SK-N-SH (cell line): Measurements from ENCODE around the gene OSBPL6.

Experiments used
- TCF12 ChIP-seq: IDR thresholded peaks from 2 replicates; pipeline ENCODE4 v1.4.0; 2012
- TF ChIP-seq, protein P1 (sequence below): fragments of 200-600 bp; sonication (generic); IDR thresholded peaks from 2 replicates; pipeline ENCODE4 v1.6.1; 2017; ENCODE audit warnings: antibody characterized with exemption, mild to moderate bottlenecking, moderate library complexity

DNA sequence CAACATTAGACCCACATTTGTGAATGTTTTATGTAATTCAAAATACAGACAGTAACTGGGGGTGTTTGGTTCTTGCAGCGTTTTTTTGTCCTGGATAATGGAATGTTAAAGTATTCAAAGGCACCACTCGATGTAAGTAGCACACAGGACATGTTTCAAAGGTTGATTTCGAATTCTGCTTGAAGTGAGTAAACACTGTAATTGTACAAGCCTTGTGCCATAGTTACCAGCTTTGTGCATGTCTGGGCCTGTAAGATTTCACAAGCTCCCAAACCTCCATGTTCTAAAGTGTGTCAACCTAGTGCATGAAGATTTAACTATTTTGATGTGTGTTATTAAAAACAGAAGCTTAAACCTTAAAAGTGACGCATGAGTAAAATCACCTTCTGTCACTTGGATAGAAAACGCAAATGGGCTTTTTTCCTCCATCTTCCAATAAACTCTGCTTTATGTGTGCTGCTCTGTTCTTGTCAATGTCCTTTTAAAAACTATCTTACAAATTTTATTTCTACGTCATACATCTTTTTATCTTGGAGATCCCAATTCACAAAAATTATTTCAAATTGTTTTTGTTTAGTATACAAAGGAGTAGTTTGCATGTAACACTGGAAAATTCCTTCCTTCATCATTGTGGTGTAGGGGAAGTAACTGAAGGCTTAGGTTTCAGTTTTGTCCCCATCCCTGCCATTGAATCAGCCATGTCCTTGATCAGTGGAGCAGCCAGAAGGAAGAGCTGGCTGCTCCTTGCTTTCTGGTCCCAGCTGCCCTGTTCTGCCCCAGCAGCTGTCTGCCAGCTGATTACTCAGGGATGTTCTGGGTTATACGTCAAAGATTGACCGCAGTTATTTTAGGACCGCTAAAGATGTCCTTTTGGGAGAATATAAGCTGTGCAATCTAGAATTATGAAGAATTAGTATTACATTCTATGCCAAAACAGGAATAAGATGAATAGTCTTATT lies 137.4 kb downstream of the OSBPL6 start:
- TF ChIP-seq, protein P1, sequence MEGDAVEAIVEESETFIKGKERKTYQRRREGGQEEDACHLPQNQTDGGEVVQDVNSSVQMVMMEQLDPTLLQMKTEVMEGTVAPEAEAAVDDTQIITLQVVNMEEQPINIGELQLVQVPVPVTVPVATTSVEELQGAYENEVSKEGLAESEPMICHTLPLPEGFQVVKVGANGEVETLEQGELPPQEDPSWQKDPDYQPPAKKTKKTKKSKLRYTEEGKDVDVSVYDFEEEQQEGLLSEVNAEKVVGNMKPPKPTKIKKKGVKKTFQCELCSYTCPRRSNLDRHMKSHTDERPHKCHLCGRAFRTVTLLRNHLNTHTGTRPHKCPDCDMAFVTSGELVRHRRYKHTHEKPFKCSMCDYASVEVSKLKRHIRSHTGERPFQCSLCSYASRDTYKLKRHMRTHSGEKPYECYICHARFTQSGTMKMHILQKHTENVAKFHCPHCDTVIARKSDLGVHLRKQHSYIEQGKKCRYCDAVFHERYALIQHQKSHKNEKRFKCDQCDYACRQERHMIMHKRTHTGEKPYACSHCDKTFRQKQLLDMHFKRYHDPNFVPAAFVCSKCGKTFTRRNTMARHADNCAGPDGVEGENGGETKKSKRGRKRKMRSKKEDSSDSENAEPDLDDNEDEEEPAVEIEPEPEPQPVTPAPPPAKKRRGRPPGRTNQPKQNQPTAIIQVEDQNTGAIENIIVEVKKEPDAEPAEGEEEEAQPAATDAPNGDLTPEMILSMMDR, result no peak
- no peak for TF ChIP-seq TCF12
